ENCODE results near the gene MS4A4E. TPM values are rescaled to one million over a fixed set of nuclear protein-coding genes. Genes with fewer than 3 reads are reported as not detected.

MS4A4E gene
- total RNA-seq, 1 experiment from 2014 or later: 0.42 TPM

DNA sequence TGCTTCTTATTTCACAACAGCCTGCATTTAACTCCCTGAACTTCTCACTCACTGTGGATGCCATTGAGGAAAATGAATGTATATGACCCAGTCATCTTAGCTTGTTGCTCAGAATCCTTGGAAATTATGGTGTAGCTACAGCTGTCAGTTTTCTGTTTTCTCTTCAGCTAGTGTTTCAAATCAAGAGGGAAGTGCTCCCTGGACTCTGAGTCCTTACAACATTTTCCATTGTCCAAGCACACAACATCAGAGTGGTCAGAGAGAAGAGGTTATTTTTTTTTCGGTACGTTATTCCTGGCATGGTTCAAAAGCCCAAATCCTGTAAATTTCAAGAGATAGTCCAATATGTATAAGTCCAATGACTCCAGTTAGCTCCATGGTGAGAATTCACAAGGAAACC, 83.7 kb downstream of the MS4A4E start:
- no peak overlapping the region for H3K9ac ChIP-seq (ENCODE audit: extremely low read depth, insufficient read length, low read length)
- Mint-ChIP-seq H3K27ac (no peak overlapping the region), H3K4me1 (no peaks in the 10 kb centered on the region), H3K27me3 (ENCODE audit: low read depth) (no peaks in the 10 kb centered on the region), H3K4me3 (no peak overlapping the region), H3K9me3 (peaks cover 3% of the 10 kb centered on the region in 2 experiments; a peak in 4 of 5 replicates), H3K36me3 (ENCODE audit: insufficient read depth in 1 of 3, low read depth in 3 of 3) (no peaks in the 10 kb centered on the region; a peak in 1 of 7 replicates)
- no peak overlapping the region for H2BK20ac ChIP-seq (ENCODE audit: low read depth, low read length, poor library complexity, severe bottlenecking)
- no peak overlapping the region for H3T11ph ChIP-seq (ENCODE audit: low read length)
- no peaks in the 10 kb centered on the region for H3K27me3 ChIP-seq (ENCODE audit: insufficient read depth, low read length)
- no peak overlapping the region for H2BK5ac ChIP-seq (ENCODE audit: insufficient read length, low read length)
- no peak overlapping the region for H3K4ac ChIP-seq (ENCODE audit: low read depth, low read length)
- H3K79me2 ChIP-seq (ENCODE audit: insufficient read depth, low read length): no peaks in the 10 kb centered on the region
- WGBS (ENCODE audit: extremely low coverage, insufficient read length, low lambda C conversion rate): no CpG with 5 or more reads among the region's 2 CpGs
- no peaks in the 10 kb centered on the region for H3K79me1 ChIP-seq (ENCODE audit: insufficient read depth, low read depth, low read length, poor library complexity, severe bottlenecking)
- H3K4me1 ChIP-seq (ENCODE audit: insufficient read depth, low read length): no peaks in the 10 kb centered on the region
- H3K9me3 ChIP-seq (ENCODE audit: control insufficient read depth, low read depth, low read length): no peaks in the 10 kb centered on the region
- H2BK15ac ChIP-seq (ENCODE audit: low read depth, low read length): no peak overlapping the region
- no peak overlapping the region for H3K14ac ChIP-seq (ENCODE audit: insufficient read depth, low read length)
- no peak overlapping the region for H2AFZ ChIP-seq (ENCODE audit: low read length)
- TF ChIP-seq, protein P1, sequence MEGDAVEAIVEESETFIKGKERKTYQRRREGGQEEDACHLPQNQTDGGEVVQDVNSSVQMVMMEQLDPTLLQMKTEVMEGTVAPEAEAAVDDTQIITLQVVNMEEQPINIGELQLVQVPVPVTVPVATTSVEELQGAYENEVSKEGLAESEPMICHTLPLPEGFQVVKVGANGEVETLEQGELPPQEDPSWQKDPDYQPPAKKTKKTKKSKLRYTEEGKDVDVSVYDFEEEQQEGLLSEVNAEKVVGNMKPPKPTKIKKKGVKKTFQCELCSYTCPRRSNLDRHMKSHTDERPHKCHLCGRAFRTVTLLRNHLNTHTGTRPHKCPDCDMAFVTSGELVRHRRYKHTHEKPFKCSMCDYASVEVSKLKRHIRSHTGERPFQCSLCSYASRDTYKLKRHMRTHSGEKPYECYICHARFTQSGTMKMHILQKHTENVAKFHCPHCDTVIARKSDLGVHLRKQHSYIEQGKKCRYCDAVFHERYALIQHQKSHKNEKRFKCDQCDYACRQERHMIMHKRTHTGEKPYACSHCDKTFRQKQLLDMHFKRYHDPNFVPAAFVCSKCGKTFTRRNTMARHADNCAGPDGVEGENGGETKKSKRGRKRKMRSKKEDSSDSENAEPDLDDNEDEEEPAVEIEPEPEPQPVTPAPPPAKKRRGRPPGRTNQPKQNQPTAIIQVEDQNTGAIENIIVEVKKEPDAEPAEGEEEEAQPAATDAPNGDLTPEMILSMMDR (conservative IDR thresholded peaks at IDR 0.05): no peak
- H2AK5ac ChIP-seq (ENCODE audit: insufficient read length, low read length): no peak overlapping the region
- H4K5ac ChIP-seq (ENCODE audit: insufficient read length, low read depth, low read length): no peak overlapping the region
- H3K18ac ChIP-seq (ENCODE audit: insufficient read length, low read depth, low read length): no peak overlapping the region
- H3K4me2 ChIP-seq (ENCODE audit: insufficient read depth, insufficient read length, low read length): no peak overlapping the region
- no peaks in the 10 kb centered on the region for H3K23me2 ChIP-seq (ENCODE audit: insufficient read length, low read depth, low read length, poor library complexity, severe bottlenecking)
- no peak overlapping the region for H3K56ac ChIP-seq (ENCODE audit: insufficient read length, low read depth, low read length)
- no peaks in the 10 kb centered on the region for H4K20me1 ChIP-seq (ENCODE audit: control insufficient read depth, insufficient read depth, insufficient read length)
- H4K91ac ChIP-seq (ENCODE audit: insufficient read length, low read depth, low read length): no peak overlapping the region
- H3K27ac ChIP-seq (ENCODE audit: insufficient read length, low read depth, low read length): no peak overlapping the region
- H4K8ac ChIP-seq (replicated peaks; ENCODE audit: insufficient read length, low read depth, low read length): no peak overlapping the region
- no peak for DNase-seq
- H2BK120ac ChIP-seq (ENCODE audit: low read depth, low read length, poor library complexity, severe bottlenecking): no peak overlapping the region
- no peak overlapping the region for H2BK12ac ChIP-seq (ENCODE audit: insufficient read length, low read depth, low read length)
- no peak overlapping the region for H3K23ac ChIP-seq (ENCODE audit: insufficient read length, low read depth, low read length)

Data from H9 (cell line).